Measurements from ENCODE around the gene THOC6.

The THOC6 gene

DNA sequence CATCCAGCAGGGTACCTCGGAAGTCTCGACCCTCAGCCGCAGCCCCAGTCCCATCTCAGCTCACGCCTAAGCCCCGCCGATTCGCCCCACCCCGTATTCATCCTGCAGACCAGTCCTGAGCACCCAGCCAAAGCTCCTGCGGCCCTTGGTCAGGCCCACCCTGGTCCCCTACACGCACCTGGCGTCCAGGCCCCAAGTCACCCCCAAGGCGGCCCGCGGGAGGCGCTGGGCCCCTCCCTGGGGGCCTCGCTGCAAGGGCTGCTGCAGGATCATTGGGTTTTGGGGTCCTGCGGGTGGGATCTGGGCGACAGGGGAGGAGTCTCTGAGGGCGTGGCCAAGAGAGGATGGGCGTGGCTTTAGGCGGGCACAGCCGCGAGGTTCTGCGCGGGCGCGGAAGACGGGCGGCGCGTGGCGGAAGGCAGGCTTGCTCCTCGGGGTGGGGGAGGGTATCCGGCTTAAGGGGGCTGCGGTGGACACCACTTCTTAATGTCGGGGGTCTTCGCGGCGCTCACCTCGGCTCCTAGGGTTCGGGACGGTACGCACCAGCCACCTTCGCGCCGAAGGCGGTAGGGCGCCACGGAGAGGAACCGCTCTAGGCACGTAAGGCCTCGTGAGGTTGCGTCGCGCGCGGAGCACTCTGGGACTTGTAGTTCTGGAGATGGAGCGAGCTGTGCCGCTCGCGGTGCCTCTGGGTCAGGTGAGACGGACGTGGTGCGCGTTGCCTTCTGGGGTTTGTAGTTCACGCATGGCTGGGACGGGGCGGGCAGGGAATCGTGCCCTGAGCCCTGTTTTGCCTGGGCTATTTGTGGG, at the start of gene THOC6, which contains the start of gene HCFC1R1:
Gene THOC6 (plus strand): TSS at position 367 of the 810 bp plus-strand sequence. CDS start 292 bp downstream, at position 659.
Gene HCFC1R1 (minus strand): TSS at position 274 of the 810 bp plus-strand sequence. CDS start 1 bp downstream, at position 273.
- DNase-seq: peak; percentile 97 to 99 (median 97)

DNA sequence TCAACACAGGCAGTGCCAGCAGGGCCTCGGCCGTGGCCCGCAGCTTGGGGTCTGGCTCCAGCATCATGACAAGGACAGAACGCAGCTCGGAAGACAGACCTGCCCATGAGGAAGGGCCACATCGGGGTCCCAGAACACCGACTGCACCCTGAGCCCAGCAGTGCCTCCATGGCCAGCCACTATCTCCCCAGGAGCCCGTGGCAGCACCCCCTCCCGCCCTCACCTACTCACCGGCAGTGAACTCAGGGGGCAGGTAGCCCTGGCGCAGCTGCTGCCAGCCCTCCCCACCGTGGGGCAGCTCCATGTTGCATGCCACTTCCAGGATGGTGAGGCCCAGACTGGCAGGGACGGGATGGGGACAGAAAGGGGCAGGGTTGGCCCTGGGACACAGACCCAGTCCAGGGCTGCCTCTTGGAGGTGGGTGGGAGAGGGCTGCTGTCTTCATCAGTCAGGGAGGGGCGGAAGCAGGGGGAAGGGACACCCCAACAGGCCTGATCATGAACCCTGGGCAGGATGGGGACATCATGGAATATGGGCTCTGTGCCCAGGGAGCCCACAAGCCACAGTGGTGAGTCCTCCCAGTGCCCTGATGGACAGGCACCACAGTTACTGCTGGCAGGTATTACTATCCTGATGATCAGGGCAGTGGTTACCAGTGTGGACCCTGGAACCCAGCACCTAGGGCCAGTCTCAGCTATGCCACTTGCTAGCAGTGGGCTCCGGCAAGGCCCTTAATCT, 49.3 kb upstream of the THOC6 start:
- DNase-seq: no peak

DNA sequence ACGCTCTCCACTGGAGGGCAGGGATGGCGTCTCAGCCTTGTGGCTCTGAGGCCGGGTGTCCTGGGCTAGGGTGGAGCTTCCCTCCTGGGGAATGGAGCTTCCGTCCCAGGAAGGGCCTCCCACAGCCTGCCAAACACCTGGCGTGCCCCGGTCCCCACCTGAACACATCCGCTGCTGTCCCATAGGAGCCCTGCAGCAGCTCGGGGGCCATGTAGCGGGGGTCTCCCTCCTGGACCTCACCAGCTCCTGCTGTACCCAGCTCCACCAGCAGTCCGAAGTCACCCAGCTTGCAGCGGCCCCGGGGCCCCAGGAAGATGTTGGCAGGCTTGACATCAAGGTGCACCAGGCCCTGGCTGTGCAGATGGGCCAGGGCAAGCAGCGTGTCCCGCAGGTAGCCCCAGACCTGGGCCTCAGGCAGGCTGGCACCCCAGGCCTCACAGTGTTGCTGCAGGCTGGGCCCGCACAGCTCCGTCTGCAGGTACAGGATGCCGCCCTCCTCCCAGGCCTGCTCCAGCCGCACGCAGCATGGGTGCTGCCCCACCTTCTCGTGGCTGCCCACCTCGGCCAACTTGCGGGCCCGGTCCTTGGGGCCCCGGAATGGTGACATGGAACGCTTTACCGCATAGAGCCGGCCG, 48.6 kb upstream of the THOC6 start:
- DNase-seq: no peak

DNA sequence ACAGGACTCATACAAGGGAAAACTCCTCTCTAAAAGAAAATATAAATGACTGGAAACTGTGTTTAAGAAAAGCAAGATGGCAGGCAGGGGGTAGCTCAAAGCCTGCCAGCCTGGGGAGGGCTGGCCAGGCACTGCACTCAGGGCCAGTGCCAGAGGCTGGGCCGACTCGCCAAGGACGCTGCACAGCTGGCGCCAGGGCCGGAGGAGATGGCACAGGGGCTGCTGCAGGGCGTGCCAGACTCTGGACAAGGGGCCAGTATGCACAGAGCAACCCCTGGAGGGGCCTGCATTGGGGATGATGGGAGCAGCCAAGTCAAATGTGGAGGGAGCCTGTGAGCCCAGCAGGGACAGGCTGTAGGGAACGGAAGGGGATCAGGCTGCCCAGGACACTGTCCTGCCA, 47.6 kb upstream of the THOC6 start:
- no peak for DNase-seq

DNA sequence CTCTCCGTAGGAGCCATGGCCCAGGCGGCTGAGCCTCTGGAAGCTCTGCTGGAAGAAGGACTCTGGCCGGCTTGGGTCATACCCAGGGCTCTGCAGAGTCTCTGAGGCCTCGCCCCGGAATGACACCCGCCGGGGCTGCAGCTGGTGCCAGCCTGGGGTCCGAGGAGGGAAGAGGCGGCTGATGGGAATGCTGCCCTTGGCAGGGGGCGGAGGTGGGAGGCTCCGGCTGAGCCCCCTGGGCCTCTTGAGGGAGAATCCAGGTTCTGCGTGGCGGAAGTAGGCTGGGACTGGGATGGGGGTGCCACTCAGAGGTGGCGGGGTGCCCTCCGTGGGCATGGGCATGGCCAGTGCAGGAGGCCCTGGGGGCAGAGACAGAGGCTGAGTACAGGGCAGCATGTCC, 47.2 kb upstream of the THOC6 start:
- no peak for DNase-seq

DNA sequence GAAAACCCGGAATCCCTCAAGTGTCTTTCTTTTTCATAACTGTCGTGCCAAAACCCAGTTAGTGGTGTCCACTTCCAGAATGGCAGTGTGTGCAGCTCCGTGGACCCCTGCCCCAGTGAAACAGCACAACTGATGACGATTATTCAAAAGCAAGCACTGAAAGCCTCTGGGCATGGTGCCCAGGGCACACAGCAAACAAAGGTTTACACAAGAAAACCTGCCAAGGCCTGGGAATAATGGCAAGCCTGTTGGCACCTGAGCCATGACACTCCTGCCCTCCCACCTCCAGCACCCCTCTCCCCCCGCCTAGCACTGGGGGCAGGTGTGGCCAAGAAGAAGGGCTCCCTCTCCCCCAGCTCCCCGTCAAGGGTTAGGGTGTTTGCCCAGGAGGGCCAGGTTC, 46.4 kb upstream of the THOC6 start:
- peak in 1 of 3 experiments; percentile 29 for DNase-seq

DNA sequence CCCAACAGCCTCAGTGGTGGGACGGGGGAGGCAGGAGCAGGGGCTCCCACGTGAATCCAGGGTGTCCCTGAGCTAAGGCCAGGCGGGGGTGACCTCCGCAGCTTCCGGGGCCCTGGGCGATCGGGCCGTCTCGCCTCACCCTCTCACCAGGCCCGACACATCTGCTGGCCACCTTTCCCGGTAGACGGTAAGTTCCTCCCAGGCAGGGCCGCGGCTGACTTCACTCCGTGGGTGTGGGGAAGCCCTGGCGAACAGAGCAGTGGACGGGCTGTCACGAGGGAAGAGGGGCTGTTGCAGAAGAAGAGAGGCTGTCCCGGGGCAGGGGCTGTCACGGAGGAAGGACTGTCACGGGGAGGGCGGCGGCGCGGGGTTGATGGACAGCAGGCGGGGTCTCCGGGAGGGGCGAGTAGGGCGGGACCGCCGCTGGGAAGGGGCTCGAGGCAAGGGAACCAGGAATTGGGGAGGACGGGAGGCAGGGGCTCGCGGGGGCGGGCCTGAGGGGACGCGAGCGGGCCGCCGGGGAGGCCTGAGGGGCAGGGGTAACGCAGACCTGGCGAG, 44.1 kb upstream of the THOC6 start:
- peak in 2 of 3 experiments; percentile 37 to 57 for DNase-seq

DNA sequence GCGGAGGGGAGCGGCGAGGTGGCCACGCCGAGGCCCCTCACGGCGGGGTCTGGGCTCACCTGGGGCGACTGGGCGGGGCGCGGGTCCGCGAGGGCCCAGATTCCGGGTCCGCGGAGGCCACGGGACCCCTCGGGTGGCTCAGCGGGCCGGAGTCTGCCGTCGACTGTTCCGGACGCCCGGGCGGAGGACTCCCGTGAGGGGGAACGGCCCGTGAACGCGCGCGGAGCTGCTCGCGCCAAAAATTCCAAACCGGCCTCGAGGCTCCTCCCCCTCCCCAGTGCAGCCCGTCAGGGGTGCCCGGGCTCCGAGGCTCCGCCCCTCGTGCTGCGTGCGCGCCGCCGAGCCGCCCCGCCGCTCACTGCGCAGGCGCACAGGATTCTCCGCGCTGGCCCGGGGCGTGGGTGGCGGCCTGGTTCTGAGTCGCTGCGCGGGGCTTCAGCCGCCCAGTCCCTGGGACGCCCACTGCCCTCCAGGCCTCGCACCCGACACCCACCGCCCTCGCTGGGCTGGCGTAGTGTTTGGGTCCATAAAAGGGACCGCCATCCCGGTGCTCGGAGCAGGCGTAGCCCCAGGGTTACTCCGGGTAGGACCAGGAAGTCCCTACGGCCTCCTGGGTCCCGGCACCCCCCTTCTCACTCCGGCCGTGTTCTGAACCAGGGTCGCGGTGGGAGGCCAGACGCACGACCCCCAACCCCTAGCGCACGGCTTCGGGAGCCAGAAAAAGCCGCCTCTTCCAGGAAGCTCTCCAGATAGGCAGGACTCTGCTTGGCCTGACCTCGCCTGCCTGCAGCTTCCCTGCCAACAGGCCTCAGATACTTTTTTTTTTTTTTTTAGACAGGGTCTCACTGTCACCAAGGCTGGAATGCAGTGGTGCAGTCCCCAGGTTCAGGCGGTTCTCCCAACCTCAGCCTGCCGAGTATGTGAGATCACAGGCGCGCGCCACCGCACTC, 43.3 kb upstream of the THOC6 start, which contains the start of gene PKMYT1:
Gene PKMYT1 (minus strand): TSS at position 220 of the 950 bp plus-strand sequence. CDS start 789 bp downstream, outside the sequence.
- peak; percentile 88 to 99 (median 91) for DNase-seq

DNA sequence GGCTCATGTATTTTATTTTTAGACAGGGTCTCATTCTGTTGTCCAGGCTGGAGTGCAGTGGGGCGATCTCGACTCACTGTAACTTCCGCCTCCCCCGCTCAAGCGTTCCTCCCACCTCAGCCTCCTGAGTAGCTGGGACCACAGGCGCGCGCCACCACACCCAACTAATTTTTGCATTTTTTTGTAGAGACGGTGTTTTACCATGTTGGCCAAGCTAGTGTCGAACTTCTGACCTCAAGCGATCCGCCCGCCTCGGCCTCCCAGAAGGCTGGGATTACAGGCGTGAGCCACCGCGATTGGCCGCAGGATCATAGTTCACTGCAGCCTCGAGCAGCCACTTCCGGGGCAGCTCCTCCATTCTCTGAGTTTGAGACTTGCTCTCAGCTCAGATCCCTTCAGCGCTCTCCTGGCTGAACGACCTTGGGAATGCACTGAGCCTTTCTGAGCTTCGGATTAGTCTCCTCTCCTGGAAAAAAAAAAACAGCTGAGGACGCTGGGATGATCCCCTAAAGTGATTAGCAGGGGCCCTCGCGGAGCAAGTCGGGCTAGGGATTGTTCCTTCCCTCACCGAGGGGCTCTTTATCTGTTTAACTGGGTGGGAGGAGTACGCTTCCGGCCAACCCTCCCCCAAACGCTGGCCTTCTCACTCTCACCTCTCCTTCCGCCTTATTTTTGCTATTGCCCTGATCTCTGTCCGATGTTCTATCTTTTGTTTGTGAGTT, 42.5 kb upstream of the THOC6 start:
- no peak for DNase-seq

DNA sequence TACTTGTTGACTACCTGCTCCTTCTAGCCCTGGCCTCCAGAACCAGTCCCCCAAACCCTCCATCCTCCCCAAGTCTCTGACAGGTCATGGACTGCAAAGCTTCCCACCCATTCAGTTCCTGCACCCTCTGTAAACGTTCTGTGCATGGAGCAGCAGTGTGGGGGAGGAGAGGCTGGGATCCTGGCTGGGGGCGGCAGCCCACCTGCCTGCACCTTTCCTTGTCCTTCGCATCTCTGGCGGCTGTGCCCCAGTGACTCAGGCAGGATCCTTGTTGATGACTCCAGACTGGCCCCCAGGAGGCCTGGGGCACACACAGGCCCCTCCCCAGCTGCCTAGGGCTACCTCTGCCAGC, 42.0 kb upstream of the THOC6 start:
- no peak for DNase-seq

DNA sequence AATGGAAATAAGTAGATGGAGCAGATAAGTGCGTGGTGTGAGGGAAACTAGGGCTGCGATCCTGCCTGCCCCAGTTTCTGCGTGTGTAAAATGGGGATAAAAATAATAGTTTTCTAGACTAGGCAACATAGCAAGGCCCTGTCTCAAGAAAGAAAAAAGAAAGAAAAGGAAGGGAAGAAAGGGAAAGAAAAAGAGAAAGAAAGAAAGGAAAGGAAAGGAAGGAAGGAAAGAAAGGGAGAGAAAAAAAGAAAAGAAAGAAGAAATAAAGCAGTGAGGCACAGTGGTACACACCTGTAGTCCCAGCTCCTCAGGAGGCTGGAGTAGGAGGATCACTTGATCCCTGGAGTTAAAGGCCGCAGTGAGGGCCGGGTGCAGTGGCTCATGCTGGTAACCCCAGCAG, 41.4 kb upstream of the THOC6 start:
- no peak for DNase-seq

DNA sequence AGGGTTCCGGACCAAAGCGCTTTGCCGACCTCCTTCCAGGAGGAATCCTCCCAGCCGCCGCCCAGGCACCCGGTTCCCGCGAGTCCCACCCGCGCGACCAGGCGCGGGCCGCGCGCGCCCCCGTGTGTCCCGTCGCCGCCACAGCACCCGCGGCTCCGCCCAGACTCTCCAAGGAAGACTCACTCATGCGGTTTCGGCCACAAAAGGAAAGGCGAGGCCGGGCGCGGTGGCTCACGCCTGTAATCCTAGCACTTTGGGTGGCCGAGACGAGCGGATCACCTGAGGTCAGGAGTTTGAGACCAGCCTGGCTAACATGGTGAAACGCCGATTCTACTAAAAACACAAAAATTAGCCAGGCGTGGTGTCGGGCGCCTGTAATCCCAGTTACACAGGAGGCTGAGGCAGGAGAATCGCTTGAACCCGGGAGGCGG, 40.1 kb upstream of the THOC6 start:
- peak; percentile 77 to 95 (median 86) for DNase-seq

DNA sequence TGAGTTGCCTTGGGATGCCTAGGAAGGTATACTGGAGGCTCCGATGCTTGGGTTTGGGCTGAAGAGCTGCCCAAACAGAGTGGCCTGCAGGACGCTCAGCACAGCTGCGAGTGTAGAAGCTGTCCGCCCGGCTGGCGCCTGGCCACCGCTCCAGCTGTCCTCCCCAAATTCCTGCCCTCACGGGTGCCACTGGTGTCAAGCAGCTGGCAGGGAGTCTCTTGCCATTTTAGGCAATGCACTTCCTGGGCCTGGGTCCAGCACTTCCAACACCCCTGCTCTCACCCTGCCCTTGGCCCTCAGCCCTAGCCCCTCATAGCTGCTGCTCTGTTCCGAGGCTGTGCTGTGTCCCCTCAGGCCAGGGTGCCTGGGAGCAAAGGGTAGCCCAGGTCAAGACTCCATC, 38.4 kb upstream of the THOC6 start:
- DNase-seq: no peak

DNA sequence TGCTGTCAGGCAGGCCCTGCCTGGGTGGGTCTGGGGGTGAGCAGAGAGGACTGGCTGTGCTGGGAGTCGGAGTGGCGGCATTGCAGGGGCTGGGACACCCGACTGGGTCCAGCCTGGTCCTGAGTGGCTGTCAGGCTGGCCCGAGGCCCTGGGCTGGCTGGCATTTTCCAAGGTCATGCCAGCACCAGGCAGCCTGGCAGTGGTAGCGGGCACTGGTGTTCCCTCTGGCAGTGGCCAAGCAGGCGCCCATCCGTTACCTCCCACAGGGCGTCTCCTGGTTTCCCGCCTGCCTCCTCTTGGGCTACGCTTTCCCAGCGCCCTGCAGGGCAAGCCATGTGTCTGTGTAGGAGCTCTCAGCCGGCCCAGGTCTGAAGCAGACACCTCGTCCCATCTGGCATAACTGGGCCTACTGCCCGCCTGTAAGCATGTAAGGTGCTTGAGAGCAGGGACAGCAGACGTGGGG, 37.9 kb upstream of the THOC6 start:
- peak in 1 of 3 experiments; percentile 13 for DNase-seq

DNA sequence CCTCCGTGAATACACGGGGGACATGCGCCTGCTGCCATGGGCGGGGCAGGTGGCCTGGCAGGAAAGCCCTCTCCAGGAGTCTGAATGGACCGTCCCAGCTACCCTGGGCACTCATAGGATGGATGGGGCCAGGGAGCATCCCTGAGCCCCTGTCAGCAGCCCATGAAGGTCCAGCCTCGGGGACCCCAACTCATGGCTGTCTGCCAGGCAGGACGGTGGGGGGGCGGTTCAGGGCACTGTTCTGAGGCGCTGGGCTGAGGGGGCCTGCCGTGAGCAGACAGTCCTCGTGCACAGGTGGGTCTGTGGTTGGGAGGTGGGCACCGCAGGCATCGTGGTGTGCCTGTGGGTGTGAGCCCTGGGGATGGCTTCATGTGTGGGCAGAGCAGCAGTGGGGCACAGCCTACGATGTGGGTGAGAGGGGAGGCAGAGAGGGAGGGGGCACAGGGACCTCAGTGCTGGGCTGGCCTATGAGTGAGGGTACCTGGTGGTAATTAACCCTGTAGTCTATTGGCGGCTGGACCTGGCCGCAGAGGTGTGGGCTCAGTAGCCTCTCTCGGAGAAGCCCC, 37.1 kb upstream of the THOC6 start:
- DNase-seq: no peak

DNA sequence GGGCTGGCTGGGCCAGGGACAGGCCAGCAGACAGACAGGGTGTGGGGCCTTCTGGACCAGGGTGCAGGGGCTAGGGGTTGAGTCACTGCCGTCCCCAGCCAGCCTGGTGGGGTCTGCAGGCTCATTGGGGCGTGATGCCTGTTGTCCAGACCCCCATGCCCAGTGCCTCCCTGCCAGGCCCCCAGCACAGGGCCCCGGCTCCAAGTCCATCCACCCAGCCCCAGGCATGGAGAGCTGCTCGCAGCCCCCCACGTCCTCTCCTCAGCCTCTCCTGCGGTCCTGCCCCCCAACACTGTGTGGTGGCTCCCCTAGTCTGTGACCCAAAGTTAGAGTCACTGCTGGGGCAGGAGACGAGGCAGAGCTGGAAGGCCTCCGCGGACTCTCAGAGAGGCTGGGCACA, 36.5 kb upstream of the THOC6 start:
- no peak for DNase-seq

DNA sequence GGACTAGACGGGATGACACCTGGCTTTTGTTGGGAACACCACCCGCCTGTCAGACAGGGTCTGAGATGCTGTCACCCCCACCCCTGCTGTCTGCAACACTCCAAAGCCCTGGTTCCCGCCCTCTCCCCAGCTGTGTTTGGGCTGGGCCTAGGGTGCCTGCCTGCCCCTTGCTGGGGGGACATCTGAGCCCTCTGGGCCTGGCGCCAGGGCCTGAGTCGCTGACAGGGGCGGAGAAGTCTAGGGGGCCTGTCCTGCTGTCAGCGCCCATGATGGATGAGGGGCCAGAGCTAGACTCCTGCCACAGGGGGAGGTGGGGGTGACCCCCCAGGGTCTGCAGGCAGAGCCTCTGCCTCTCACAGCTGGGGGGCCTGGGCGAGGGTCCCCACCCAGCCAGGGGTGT, 36.0 kb upstream of the THOC6 start:
- DNase-seq: peak in 2 of 3 experiments; percentile 49 to 71

DNA sequence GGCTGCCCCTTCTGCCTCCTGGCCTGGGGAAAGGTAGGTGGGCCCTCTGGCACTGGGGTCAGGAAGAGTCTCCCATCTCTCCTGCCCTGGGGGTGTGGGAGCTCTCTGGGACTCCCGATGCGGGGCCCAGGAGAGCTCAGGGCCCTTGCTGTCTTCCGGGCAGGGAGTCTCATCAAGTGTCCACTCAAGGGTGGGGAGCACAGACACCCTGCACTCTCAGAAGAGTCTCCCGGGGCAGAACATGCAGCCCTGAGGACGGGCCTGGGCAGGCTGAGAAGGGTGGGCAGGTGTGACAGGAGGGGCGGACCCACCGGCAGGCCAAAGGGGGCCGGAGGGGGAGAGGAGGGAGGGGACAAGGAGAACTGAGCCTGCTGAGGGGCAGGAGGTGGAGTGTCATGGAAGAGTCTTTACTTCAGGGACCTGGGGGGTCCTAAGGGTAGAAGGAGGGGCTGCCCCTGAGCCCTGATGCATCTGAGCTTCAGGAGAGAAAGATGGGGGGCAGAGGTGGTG, 35.2 kb upstream of the THOC6 start:
- no peak for DNase-seq

DNA sequence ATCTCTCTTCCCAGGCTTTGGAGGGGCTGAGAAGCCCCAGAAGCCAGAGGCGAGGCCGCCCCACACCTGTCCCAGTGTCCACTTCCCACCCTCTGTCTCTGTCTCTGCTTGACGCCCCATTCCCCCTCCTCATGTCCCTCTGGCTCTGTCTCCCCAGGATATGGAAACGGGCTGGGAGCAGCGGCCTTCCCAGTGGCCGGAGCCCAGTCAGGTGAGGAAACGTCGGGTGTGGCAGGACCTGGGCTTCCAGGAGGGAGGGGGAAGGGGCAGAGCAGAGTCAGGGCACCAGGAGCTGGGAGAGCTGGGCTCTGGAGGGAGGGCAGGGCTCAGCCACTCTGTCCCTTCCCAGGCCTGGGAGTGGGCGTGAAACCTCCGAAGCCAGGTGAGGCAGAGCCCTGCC, 32.9 kb upstream of the THOC6 start:
- no peak for DNase-seq

DNA sequence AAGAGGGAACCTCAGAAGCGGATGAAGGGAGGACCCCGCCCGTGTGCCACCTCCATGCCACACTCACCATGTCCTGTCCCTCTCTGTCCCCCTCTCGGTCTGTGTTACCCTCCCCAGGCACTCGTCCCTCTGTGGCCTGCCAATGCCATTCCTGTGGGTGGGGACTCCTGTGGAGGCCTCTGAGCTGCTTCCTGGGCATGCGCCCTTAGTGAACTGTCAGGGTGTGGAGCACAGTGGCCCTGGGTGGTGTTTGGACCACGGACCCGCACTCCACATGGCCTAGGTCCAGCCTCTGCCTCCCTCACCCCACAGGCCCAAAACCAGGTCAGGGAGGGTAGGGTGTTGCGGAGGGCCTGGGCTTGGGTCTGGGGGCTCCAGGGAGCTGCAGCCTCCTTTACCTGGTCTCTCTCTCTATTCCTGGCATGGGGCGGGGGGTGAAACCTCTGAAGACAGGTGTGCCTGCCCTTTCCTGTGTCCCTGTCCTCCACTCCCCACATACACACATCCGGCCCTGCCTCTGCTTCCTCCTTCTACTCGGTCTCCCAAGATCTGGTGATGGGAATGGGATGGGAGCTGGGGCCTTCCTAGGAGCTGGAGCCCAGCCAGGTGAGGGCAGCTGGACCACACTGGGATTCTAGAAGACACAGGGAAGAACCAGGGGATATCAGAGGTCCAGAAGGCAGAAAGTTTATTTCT, 32.1 kb upstream of the THOC6 start:
- DNase-seq: no peak
